GM19438 (cell line): Measurements from ENCODE around the gene RPS6KC1.
"Not testable (repeated sequence)": the region's sequence is repeated elsewhere in the genome, so short reads cannot be mapped to it uniquely, and the experiment has no call there.

Experiments used
- ATAC-seq: cut with Tn5 transposase; IDR thresholded peaks from one replicate; pipeline ENCODE4 v1.9.1; 2021; ENCODE audit warnings: low read depth; ENCODE audit not compliant: unreplicated experiment

RPS6KC1 gene

DNA sequence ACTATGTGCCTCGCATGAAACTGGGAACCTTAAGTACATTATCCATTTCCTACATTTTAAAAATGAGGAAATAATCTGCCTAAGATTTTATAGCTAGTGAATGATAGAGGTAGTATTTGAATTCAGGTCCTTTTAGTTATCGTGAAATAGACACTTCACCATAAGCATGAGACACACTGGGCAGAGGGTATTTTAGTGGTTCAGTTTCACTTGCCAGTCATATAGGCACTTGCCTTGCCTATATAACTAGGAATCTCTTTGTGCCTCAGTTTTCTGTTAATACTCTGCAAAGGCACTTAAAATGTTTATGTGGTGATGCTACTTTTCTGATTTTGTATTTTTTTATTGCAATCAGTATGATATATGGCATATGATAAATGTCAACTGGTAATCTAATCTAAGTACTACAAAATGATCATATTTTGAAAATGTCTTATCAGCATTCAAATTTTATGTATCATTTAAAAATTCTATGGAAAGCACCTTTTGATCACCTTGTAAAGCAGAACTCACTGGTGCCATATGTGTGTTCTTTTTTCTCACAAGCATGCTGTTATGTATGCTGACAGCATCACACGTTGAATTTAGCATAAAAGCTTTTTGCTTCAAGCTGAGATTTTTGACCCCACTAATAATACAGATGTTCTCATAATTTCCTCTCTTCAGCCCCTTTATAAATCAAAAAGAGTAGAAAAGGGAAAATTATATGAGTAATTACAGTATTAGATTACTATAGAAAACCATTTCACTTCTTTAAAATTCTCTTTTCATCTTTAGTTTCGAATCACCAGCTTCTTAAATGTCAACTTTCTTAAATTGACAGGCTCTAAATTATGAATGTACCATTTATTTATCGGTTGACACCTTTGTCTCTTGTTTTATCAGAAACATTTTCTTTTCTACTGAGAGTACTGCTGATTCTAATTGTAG lies 52.6 kb downstream of the RPS6KC1 start:
- ATAC-seq, result no peak

DNA sequence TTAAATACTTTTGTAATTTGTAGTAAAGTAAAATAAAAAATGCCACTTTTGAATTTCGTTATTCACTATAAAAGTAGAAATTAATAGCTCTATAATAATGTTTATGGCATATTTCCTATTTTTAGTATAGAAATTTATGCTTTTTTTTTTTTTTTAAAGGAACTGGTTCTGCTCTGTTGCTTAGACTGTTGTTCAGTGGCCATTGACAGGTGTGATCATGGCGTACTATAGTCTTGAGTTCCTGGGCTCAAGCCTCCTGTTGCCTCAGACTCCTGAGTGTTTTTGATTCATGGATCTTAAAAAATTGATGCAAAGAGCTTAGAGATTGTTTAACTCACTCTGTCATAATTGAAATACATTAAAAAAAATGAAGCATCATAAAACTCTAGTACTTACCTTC lies 53.6 kb downstream of the RPS6KC1 start:
- no peak for ATAC-seq

DNA sequence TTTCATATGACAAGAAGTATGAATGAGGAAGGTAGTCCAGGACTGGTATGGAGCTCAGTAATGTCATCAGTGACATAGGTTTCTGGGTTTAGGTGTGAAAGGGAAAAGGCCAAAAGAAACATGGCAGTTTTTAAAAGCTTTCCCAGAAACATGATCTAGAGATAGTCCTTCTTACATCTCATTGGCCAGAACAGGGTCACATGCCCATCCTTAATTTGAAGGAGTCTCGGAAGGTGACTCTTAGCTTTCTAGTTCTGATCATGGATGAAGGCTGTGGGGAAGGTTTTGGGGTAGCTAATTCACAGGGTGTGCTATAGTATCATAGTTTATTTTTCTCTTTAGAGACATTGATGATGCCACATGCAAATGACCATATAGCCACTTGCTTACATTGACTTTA lies 55.3 kb downstream of the RPS6KC1 start:
- no peak for ATAC-seq

DNA sequence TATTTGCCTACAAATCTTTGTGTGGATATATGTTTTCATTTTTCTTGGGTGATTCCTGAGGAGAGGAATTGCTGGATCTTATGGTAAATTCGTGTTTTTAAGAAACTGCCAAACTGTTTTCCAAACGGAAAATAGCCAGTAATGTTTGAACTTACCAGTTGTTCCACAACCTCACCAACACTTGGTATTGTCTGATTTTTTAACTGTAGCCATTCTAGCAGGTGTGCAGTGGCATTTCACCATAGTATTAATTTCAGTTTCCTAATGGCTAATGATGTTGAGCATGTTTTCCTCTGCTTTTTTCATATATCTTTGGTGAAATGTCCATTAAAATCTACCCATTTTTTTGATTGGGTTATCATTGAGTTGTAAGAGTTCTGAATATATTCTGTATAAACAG lies 56.6 kb downstream of the RPS6KC1 start:
- ATAC-seq, result no peak

DNA sequence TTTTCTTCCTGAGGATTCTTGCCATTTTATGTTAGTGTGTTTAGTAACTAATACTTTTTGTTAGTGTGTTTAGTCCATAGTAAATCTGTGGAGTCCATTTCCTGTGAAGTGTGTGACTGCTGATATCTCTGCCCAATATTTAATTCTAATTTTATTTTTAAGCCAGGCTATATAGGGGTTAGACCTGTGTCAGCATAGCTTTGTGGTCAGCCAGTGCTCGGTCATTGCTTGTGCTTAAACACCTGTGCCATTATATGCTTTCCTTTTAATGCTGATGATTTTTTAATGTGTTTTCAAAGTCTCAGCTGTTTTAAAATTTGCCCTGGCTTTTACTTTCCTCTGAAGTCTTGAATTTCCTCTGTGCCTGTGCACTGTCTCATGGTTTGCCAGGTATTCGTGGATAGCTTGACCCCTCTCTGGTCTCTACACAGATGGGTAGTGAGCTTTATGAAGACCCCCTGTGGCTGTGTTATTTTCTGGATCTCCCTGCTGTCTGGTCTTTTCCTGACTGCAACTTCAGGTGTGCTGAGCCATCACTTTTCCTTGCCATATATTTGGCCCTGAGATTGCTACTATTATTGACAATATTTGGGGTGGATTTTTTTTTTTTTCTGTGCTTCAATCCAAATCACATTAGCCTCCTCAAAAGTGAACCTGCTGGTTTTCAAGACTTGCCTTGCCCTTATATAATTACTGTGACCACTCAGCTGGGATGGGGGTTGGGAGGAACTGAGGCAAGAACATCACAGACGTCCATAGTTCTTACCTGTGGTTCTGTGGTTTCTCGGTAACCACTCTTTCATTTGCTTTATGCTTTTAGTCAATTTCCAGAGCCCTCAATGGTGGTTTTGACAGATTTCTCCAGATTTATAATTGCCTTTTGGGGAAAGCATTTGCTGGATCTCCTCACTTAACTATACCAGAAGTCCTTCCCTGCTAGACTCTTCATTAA lies 59.6 kb downstream of the RPS6KC1 start:
- peak; percentile 81 for ATAC-seq

DNA sequence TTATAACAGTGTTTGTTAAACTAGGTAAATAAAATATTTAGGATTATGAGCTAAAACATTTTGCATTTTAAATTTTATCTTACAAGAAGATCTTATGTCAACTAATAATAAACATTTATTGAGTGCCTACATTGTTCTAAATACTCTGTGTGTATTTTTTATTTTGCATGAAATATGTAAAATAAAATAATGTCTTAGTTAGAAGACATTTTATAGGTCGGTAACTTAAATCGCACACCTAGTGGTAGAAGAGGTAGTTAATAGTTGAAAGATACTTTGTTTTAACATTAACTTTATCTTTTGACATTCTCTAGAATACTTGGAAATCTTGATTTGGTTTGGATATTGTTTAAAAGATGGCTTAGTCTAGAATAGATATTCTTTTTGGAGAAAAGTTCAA lies 60.5 kb downstream of the RPS6KC1 start:
- ATAC-seq, result no peak

DNA sequence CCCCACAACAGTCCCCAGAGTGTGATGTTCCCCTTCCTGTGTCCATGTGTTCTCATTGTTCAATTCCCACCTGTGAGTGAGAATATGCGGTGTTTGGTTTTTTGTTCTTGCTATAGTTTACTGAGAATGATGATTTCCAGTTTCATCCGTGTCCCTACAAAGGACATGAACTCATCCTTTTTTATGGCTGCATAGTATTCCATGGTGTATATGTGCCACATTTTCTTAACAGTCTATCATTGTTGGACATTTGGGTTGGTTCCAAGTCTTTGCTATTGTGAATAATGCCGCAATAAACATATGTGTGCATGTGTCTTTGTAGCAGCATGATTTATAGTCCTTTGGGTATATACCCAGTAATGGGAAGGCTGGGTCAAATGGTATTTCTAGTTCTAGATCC lies 61.7 kb downstream of the RPS6KC1 start:
- ATAC-seq, result not testable (repeated sequence)

DNA sequence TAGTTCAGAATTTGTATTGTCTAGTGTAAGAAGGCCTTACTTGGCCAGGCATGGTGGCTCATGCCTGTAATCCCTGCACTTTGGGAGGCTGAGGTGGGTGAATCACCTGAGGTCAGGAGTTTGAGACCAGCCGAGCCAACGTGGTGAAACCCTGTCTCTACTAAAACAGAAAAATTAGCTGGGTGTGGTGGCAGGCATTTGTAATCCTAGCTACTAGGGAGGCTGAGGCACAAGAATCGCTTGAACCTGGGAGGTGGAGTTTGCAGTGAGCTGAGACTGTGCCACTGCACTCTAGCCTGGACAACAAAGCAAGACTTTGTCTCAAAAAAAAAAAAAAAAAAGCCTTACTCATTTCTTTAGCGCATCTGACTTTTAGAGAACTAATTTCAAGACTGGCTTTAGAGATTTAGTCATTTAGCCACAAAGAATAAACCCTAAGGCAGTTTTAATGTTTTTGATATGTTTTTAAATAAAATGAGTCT lies 66.7 kb downstream of the RPS6KC1 start:
- not testable (repeated sequence) for ATAC-seq

DNA sequence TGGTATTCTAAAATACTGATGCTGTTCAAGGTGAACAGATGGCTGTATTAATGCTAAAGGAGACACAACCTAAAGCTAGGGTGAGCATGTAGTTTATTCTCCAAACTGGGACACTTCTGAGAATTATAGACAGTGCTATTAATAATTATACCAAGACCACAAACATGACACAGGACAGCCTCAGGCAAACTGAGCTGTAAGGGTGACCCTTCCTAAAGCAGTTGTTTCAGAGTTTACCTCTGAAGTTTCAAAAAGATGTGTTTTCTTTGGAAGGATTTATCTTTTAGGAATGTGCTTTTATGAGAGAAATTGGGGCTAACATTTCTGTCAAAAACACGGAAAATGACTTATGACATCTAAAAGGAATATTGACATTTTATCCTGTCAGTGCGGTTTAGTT lies 68.8 kb downstream of the RPS6KC1 start:
- ATAC-seq, result no peak

DNA sequence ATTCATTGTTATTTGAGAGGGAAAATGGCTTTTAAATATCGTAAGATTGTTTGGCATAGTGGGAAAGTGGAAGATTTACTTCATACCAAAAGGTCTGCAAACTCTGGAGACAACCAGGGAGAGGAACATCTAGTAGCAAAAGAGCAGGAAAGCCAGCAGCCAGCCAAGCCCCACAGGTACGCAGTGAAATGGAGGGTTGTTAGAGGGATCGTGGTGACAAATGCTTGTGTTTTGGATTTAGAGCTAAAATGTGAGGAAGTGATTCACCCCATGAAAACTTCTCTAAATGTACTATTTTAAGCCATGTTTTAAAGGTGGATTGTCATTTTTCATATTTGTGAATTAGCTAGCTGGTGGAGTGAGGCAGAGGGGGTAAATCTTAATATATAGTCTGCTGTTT lies 69.3 kb downstream of the RPS6KC1 start:
- no peak for ATAC-seq

DNA sequence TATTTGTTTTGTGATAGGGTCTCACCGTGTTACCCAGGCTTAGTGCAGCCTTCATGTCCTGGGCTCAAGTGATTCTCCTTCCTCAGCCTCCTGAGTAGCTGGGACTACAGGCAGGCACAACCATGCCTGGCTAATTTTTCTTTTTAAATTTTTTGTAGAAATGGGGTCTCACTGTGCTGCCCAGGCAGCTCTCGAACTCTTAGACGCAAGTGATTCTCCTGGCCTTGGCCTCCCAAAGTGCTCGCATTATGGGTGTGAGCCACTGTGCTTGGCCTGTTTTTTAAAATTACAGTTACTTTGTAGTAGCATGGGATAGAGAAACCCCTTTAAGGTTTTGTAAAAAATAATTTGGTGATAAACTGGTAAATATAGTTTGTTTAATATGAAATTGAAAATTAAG lies 69.9 kb downstream of the RPS6KC1 start:
- no peak for ATAC-seq

DNA sequence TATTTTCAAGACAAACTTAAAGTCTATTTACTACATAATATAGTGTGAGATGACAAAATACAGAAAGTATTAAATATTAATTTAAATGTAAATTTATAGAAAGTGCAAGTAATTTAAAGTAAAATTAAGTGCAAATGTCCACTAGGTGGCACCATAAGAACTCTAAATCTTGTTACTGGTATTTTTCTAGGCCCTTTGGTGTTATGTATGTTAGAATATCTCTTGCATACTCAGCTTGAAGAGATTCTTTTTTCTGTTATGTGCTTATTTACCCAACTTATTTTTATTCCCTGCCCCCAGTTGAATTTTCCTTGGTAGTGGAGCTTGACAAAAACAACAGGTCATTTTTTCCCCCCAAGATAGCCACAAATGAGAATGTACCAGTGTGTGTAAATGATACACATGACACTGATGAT lies 71.5 kb downstream of the RPS6KC1 start:
- ATAC-seq, result no peak

DNA sequence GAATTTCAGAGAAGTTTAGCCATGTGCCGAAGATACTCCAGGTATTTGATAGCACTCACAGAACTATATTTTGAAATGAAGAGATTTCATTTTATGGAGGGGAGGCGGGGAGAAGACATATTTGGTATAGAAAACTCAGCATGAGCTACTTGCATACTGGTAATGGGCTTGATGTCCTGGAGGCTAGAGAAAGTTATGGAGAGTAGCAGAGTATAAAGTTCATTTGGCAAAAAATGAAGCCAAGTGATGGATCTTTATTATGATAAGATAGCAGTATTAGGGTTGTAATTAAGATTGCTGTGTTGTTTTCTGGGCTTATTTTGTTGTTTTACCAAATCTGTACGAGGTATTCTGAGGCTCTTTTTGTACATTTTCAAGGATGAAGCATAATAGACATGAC lies 72.0 kb downstream of the RPS6KC1 start:
- ATAC-seq, result no peak

DNA sequence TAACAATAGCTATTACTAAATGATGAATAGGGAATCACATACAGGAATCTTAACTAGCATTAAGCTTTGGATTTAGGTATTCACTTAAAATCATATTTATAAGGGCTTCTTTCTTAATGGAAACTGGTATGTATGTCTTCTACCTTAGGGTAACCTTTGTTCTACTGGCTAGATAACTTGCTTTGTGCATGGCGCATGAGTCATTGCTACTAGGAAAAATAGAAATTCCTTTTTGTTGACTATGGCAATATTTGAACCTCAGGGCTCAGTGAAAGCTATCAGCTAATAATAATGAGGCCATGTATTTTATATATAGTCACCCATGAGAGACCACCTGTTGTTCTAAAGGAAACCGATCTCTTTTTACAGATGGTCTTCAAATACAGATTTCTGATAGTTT lies 72.5 kb downstream of the RPS6KC1 start:
- no peak for ATAC-seq

DNA sequence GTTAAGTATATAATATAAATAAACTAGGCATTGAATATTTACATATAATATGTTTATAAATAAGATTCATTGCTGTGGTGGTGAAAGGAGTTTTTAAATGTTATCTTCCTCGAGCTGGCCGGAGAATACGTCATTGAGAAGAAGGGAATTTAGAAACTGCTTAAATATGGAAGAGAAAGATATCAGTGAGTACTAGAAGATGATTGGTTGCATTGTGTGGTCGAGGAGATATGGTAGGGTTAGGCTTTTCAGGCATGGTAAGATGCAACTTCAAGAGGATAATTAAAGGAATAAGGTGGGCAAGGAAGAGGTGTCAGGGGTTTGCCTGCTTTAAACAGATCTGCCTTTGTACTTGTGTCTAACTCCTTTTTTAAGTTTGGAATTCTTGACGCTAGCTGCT lies 73.5 kb downstream of the RPS6KC1 start:
- no peak for ATAC-seq

DNA sequence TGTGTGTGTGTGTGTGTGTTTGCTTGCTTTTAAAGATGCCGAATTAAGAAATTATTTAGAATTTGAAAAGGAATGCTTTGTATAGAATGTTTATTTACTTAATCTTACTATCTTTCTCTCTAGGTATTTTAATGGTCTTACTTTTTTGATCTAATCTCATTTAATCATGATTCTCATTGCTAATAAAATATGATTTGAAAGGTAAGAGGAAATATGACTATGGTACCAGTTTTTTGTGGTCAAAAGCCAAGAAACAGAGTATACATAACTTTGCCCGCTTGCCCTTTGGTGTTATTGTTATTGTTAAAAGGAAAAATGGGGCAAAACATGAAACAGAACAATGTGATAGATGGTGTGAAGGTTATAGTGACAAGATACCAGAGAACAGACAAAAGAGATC lies 74.6 kb downstream of the RPS6KC1 start:
- no peak for ATAC-seq

DNA sequence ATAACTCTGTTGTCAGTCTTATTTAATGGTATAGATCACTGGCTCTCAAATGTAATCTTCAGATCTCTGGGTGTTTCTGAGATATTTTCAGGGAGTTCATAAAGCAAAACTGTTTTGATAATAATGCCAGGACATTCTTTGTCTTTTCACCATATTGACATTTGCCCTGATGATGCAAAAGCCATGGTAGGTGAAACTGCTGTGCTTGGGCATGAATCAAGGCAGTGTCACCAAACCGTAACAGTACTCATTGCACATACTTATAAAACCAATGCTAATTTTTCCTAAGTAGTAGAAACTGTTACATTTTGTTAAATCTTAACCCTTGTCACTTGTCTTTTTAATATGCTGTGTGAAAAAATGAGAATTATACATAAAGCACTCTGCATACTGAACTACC lies 76.0 kb downstream of the RPS6KC1 start:
- no peak for ATAC-seq

DNA sequence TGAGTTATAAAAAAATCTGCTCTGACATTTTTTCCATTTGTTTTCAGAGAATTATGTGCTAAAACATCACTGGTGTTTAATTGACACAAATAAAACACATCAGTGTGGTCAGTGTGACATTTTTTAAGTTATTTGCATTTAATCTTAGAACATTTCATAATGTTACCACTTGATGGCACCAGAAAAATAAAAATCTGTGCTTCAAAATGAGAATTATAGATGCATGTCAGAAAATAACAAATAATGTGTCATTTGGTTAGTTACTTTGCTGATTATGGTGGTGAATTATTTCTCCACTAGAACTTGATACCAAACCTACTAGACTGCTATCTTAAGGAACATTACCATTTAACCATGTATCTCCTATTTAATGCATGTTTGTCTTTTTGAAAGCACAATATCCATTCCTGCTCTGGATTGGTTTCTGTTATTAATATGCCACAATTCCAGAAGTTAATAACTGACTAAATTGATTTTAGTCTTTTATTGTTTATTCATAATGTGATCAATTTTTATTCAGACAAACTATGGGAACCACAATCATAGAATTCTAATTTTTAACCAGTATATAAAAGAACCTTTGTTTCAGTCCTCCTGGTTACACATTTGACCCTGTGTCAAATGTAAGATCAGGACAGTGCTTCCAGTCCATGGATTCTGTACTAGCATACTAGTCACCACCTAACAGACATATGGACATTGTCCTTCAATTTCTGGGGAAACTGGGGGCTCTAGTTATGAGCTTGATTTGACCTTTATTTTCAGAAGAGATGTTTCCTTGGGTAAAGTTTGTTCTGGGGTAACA lies 81.0 kb downstream of the RPS6KC1 start:
- no peak for ATAC-seq

DNA sequence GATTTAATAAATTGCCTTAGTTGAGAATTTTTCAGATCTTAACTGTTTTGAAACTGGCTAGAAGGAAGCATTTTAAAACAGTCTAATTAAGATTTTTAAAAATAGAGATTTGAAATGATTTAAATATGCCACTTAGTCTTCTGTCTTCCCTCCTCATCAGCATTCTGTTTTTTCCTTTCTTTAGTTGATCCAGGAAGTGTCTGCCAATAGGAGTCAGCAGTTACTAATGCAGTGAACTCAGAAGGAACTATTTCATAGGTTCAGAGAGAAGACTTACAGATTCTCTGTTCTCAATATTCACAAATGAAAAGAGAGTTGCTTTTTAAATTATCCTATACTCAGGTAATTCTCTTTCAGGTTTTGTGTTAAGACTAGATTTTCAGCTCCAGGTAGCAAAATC lies 84.5 kb downstream of the RPS6KC1 start:
- ATAC-seq, result no peak

DNA sequence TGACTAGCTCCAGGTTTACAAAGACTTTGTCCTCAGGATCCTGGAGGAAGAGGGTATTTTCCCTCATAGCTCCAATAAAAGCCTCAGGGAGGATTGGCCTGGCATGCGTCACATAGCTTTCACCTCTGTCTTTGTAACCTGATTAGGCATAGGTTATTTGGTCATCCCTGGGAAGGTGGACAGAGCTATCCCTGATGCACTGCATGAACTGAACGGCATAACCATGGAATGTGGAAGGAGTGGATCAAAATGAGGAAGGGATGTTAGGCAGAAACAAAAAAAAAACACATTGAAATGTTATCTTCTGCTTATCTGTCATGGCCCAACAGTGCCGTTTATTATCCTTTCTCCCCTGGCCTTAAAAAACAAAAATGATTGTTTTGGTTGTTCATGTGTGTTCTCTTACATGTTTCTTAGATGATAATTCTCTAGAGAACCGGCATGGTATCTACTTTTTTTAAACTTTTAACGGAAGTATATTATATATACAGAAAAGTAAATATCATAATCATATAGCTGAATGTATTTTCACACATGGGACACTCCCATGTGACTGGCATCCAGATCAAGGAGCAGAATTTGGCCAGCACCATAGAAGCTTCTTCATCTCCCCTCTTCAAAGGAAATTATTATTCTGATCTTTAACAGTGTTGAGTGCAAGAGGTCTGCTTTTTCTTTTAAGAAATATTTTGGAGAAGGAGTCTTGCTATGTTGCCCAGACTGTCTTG lies 85.3 kb downstream of the RPS6KC1 start:
- no peak for ATAC-seq
